Measurements from ENCODE around the gene RPL37A.

Gene RPL37A

GRCh38 chr2:216490061-216490460 lies 8.6 kb upstream of the RPL37A start:
- no peak for DNase-seq (ENCODE audit: low read depth in 2 of 2)

GRCh38 chr2:216491793-216492596 lies 6.6 kb upstream of the RPL37A start:
- DNase-seq (ENCODE audit: low read depth in 2 of 2): no peak

GRCh38 chr2:216492597-216493333 lies 5.9 kb upstream of the RPL37A start:
- DNase-seq (ENCODE audit: low read depth in 2 of 2): no peak

- no peak for DNase-seq (ENCODE audit: low read depth in 2 of 2)
Measured at GRCh38 chr2:216493334-216493685, 5.3 kb upstream of the RPL37A start.

GRCh38 chr2:216495656-216496055 lies 3.0 kb upstream of the RPL37A start:
- no peak for DNase-seq (ENCODE audit: low read depth in 2 of 2)

GRCh38 chr2:216497382-216498069 lies 1.1 kb upstream of the RPL37A start:
- DNase-seq (ENCODE audit: low read depth in 2 of 2): no peak

GRCh38 chr2:216498070-216498378 lies 620 bp upstream of the RPL37A start:
- no peak for DNase-seq (ENCODE audit: low read depth in 2 of 2)

GRCh38 chr2:216499641-216500218 lies 1.1 kb downstream of the RPL37A start:
- no peak for DNase-seq (ENCODE audit: low read depth in 2 of 2)

GRCh38 chr2:216500572-216500971 lies 1.9 kb downstream of the RPL37A start:
- no peak for DNase-seq (ENCODE audit: low read depth in 2 of 2)

- DNase-seq (ENCODE audit: low read depth in 2 of 2): no peak
Measured at GRCh38 chr2:216501854-216502253, 3.2 kb downstream of the RPL37A start.

GRCh38 chr2:216502381-216503158 lies 3.9 kb downstream of the RPL37A start:
- DNase-seq (ENCODE audit: low read depth in 2 of 2): no peak

- DNase-seq (ENCODE audit: low read depth in 2 of 2): no peak
Measured at GRCh38 chr2:216503159-216503629, 4.5 kb downstream of the RPL37A start.

GRCh38 chr2:216503697-216504375 lies 5.2 kb downstream of the RPL37A start:
- DNase-seq (ENCODE audit: low read depth in 2 of 2): no peak

- DNase-seq (ENCODE audit: low read depth in 2 of 2): no peak
Measured at GRCh38 chr2:216504376-216504762, 5.7 kb downstream of the RPL37A start.

- no peak for DNase-seq (ENCODE audit: low read depth in 2 of 2)
Measured at GRCh38 chr2:216505133-216506106, 6.8 kb downstream of the RPL37A start.

- DNase-seq (ENCODE audit: low read depth in 2 of 2): no peak
Measured at GRCh38 chr2:216507220-216508160, 8.8 kb downstream of the RPL37A start.

- no peak for DNase-seq (ENCODE audit: low read depth in 2 of 2)
Measured at GRCh38 chr2:216508229-216508628, 9.6 kb downstream of the RPL37A start.

- DNase-seq (ENCODE audit: low read depth in 2 of 2): no peak
Measured at GRCh38 chr2:216516730-216517350, 18.2 kb downstream of the RPL37A start.

Measured in stimulated activated CD4-positive, alpha-beta T cell treated with anti-CD3 and anti-CD28 coated beads, Interleukin-4, amount 100 ng/mL, for 48 hours (primary cell).